BJ (cell line): Measurements from ENCODE around the gene CYSLTR2. TPM values are rescaled to one million over a fixed set of nuclear protein-coding genes. Genes with fewer than 3 reads are reported as not detected.

Experiments
- CTCF ChIA-PET: fragments of 350-600 bp; formaldehyde crosslinking; extraction: SDS; loops from one replicate; lab custom pipeline; 2021; ENCODE audit warnings: antibody characterized with exemption, inconsistent platforms; lab: Yijun Ruan, JAX
- POLR2A ChIA-PET: fragments of 300-600 bp; sonication (Branson Sonifier 250); formaldehyde crosslinking; extraction: SDS; loops from one replicate; lab custom pipeline; 2021; ENCODE audit warnings: antibody characterized with exemption; lab: Charles Lee
- DNase-seq: peaks from one replicate; pipeline ENCODE4 v3.0.0-alpha.2; 2011; ENCODE audit warnings: low read depth
- H3K27me3 ChIP-seq: 2 replicates; pipeline ENCODE4 v1.6.0; 2011; ENCODE audit warnings: low read length; ENCODE audit not compliant: control insufficient read depth, insufficient read depth
- H3K36me3 ChIP-seq: 2 replicates; pipeline ENCODE4 v1.5.1; 2011; ENCODE audit warnings: low read length; ENCODE audit not compliant: control insufficient read depth, insufficient read depth
- H3K4me3 ChIP-seq: 2 replicates; pipeline ENCODE4 v1.5.1; 2011; ENCODE audit warnings: low read depth, mild to moderate bottlenecking, control low read depth, low read length
- CTCF ChIP-seq: IDR thresholded peaks from 2 replicates; pipeline ENCODE4 v1.5.1; 2011; ENCODE audit warnings: low read depth, mild to moderate bottlenecking, control low read depth, inconsistent platforms, low read length, moderate library complexity; ENCODE audit not compliant: insufficient read depth
- polyA plus RNA-seq: library from polyadenylated mRNA; depleted of rRNA; stranded (reverse); fragments of >200 nt; gene quantifications from 2 replicates; pipeline ENCODE4 v1.2.3, GENCODE V29; 2011

Gene CYSLTR2
- polyA plus RNA-seq, 1 experiment = not detected

- TF ChIP-seq CTCF = no peak
- CTCF ChIA-PET = interaction anchor here (0.6 to 4.9 kb wide), 6 partner anchors 10 to 29 kb away, joined by 3 to 44 read pairs (median 4); no protein-coding TSS in a partner anchor
- no peak for DNase-seq
- POLR2A ChIA-PET = no interaction called here
- Histone ChIP-seq H3K27me3 (peaks cover 2% of the 10 kb centered on the region; the same call in 1 of the 2 replicates), H3K36me3 (no peaks in the 10 kb centered on the region), H3K4me3 (no peak overlapping the region)
These were observed 95.0 kb downstream of the CYSLTR2 start for GRCh38 chr13:48748681-48749080.

GRCh38 chr13:48749144-48749543 lies 95.4 kb downstream of the CYSLTR2 start:
- Histone ChIP-seq H3K27me3 (peaks cover 2% of the 10 kb centered on the region; the same call in 1 of the 2 replicates), H3K36me3 (no peaks in the 10 kb centered on the region), H3K4me3 (no peak overlapping the region)
- TF ChIP-seq CTCF = no peak
- ChIA-PET POLR2A (no interaction called here), CTCF (interaction anchor here (0.6 to 4.9 kb wide), 6 partner anchors 11 to 29 kb away, joined by 3 to 44 read pairs (median 6); no protein-coding TSS in a partner anchor)
- DNase-seq = no peak

GRCh38 chr13:48749699-48750473 lies 96.2 kb downstream of the CYSLTR2 start:
- ChIA-PET POLR2A (no interaction called here), CTCF (interaction anchor here (0.9 to 4.9 kb wide), 6 partner anchors 11 to 529 kb away, joined by 3 to 44 read pairs (median 8); no protein-coding TSS in a partner anchor)
- peak; percentile 69 for TF ChIP-seq CTCF
- peak; percentile 77 for DNase-seq
- Histone ChIP-seq H3K4me3 (no peak overlapping the region), H3K27me3 (peaks cover 2% of the 10 kb centered on the region; the same call in 1 of the 2 replicates), H3K36me3 (no peaks in the 10 kb centered on the region)

GRCh38 chr13:48750588-48751383 lies 97.1 kb downstream of the CYSLTR2 start:
- ChIA-PET POLR2A (interaction anchor here (0.5 kb wide), 1 partner anchor 521 kb away, joined by 9 read pairs; no protein-coding TSS in a partner anchor), CTCF (interaction anchor here (0.9 to 4.9 kb wide), 5 partner anchors 13 to 528 kb away, joined by 3 to 44 read pairs (median 8); no protein-coding TSS in a partner anchor)
- no peak for DNase-seq
- peak; percentile 32; the same call in 1 of the 2 replicates for TF ChIP-seq CTCF
- H3K27me3 ChIP-seq = peaks cover 2% of the 10 kb centered on the region; the same call in 1 of the 2 replicates
- H3K36me3 ChIP-seq = no peaks in the 10 kb centered on the region
- no peak overlapping the region for H3K4me3 ChIP-seq
